Naive thymus-derived CD4-positive, alpha-beta T cell (primary cell): ENCODE measurements around the gene GHDC. TPM values are rescaled to one million over a fixed set of nuclear protein-coding genes. Genes with fewer than 3 reads are reported as not detected.
"Not testable (repeated sequence)": the region's sequence is repeated elsewhere in the genome, so short reads cannot be mapped to it uniquely, and the experiment has no call there.

Source experiments
- ATAC-seq: fragments of 150-1000 bp; cut with Tn5 transposase; 2 replicates; pipeline ENCODE4 v1.10.0; 2021; ENCODE audit warnings: mild to moderate bottlenecking, moderate library complexity
- CTCF ChIA-PET: fragments of 350-600 bp; sonication (Branson Sonifier 250); formaldehyde crosslinking; loops from one replicate; lab custom pipeline; 2021; ENCODE audit warnings: antibody characterized with exemption; lab: Charles Lee
- POLR2A ChIA-PET: fragments of 350-600 bp; sonication (Branson Sonifier 250); formaldehyde crosslinking; loops from one replicate; lab custom pipeline; 2021; ENCODE audit warnings: antibody characterized with exemption, inconsistent platforms; lab: Charles Lee
- DNase-seq, 9 donors: peaks; one replicate each; pipeline versions ENCODE4 v3.0.0 to v3.0.0-alpha.2; 2020 to 2022; ENCODE audit warnings: mixed read lengths in 1 of 9
- H3K27ac ChIP-seq: one replicate; pipeline ENCODE4 v1.7.0; 2013; ENCODE audit warnings: mild to moderate bottlenecking, low read depth, low read length, moderate library complexity
- H3K27me3 ChIP-seq, 2 donors: one replicate each; pipeline ENCODE4 v1.7.0; 2013; ENCODE audit warnings: low read length in 2 of 2, mild to moderate bottlenecking in 2 of 2, moderate library complexity in 2 of 2; ENCODE audit not compliant: control insufficient read depth in 2 of 2, insufficient read depth in 2 of 2
- H3K36me3 ChIP-seq, 3 experiments: 1 replicate in 2 of 3; 2 replicates in 1 of 3; pipeline ENCODE4 v1.7.0; 2013; ENCODE audit warnings: low read length in 3 of 3, mild to moderate bottlenecking in 3 of 3, moderate library complexity in 1 of 3; ENCODE audit not compliant: insufficient read depth in 3 of 3, control insufficient read depth in 2 of 3
- H3K4me1 ChIP-seq, 2 donors: one replicate each; pipeline ENCODE4 v1.7.0; 2013; ENCODE audit warnings: low read length in 2 of 2, mild to moderate bottlenecking in 2 of 2, moderate library complexity in 1 of 2; ENCODE audit not compliant: control insufficient read depth in 2 of 2, insufficient read depth in 2 of 2
- H3K4me3 ChIP-seq: 2 replicates; pipeline ENCODE4 v1.7.0; 2013; ENCODE audit warnings: mild to moderate bottlenecking, low read length
- H3K9me3 ChIP-seq, 3 experiments: 1 replicate in 2 of 3; 2 replicates in 1 of 3; pipeline ENCODE4 v1.7.0; 2013; ENCODE audit warnings: low read length in 3 of 3; ENCODE audit not compliant: control insufficient read depth in 2 of 3
- H3K27ac Mint-ChIP-seq, 9 donors: one replicate each; pipeline ENCODE4 v1.8.0; 2020 to 2022; ENCODE audit warnings: mixed read lengths in 9 of 9, mild to moderate bottlenecking in 8 of 9, moderate library complexity in 5 of 9, inconsistent platforms in 2 of 9
- H3K27me3 Mint-ChIP-seq, 5 donors: one replicate each; pipeline ENCODE4 v1.8.0; 2021 to 2022; ENCODE audit warnings: mixed read lengths in 5 of 5, mild to moderate bottlenecking in 1 of 5
- H3K36me3 Mint-ChIP-seq, 5 donors: one replicate each; pipeline ENCODE4 v1.8.0; 2020 to 2022; ENCODE audit warnings: mixed read lengths in 5 of 5, mild to moderate bottlenecking in 3 of 5, inconsistent platforms in 1 of 5
- H3K4me1 Mint-ChIP-seq, 7 donors: one replicate each; pipeline ENCODE4 v1.8.0; 2020 to 2022; ENCODE audit warnings: mixed read lengths in 7 of 7, mild to moderate bottlenecking in 3 of 7, inconsistent platforms in 1 of 7
- H3K4me3 Mint-ChIP-seq, 10 donors: one replicate each; pipeline ENCODE4 v1.8.0; 2020 to 2022; ENCODE audit warnings: mild to moderate bottlenecking in 10 of 10, mixed read lengths in 10 of 10, moderate library complexity in 6 of 10, inconsistent platforms in 2 of 10
- H3K9me3 Mint-ChIP-seq, 11 donors: one replicate each; pipeline ENCODE4 v1.8.0; 2020 to 2022; ENCODE audit warnings: mixed read lengths in 11 of 11, mild to moderate bottlenecking in 4 of 11, inconsistent platforms in 1 of 11, moderate library complexity in 1 of 11
- intact Hi-C, 2 donors: fragments of 100-400 bp; cut with micrococcal nuclease; formaldehyde crosslinking; loops; one replicate each; pipeline ENCODE4 v1.15.1; 2023
- polyA plus RNA-seq, 2 donors: library from polyadenylated mRNA; unstranded; fragments of 300-500 nt; fragmentation: Illumina TruSeq; gene quantifications; one replicate each; pipeline ENCODE4 v1.2.3, GENCODE V29; 2021
- total RNA-seq, 6 experiments: library from RNA in 5 of 6; stranded (reverse) in 5 of 6; gene quantifications; 1 replicate in 5 of 6; 2 replicates in 1 of 6; pipeline ENCODE4 v1.2.3 and lab custom pipeline; 2021 to 2026

GHDC gene
- total and polyA plus RNA-seq, 7 experiments from 2014 or later, result 15.2 to 29.8 (median 18.0) TPM

DNA sequence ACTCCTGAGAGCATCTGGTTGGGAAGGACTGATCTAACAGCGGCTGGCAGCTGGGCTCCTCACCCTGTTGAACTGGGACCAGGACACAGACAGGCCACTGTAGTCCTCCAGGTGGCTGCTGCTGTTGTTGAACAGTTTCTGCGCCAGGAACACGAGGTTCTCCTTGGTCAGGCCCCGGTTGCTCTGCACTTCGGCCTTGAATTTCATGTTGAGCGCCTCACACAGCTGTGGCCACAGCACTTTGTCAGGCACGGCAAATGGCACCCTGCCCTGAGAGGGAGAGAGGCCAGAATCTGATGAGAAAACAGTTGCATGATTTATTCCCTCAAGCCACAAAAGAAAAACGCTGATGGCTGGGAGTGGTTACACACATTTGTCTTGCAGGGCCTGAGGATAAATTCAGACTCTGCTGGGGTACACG lies 17.6 kb upstream of the GHDC start:
- not testable (repeated sequence) for H3K9me3 ChIP-seq, H3K4me1 Mint-ChIP-seq
- H3K36me3 ChIP-seq, result peaks cover 17 to 88% (median 38%) of the 10 kb centered on the region in 3 experiments

DNA sequence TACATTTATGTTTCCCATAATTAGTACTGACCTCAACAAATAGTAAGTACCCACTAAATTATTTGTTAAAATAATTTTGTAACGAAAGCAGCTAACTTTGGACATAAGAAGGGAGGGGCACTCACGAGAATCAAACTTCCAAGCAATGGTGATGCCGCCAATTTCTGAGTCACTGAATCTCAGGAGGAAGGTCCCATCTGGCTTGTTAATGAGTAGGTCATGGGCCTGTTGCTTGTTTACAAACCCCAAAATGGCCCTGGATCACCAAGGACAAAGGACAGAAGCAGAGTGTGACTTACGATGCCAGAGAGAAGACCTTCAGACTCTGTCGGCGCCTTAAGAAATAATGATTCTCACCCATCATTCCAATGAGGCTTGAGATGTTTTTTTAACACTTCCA lies 15.8 kb upstream of the GHDC start:
- CTCF ChIA-PET, result no interaction called here
- H3K9me3 ChIP-seq, result no peaks in the 10 kb centered on the region
- no peak overlapping the region for H3K4me3 Mint-ChIP-seq
- H3K27ac Mint-ChIP-seq, result peak overlapping the region in 1 of 9 donors; percentile 16
- DNase-seq, result no peak
- H3K4me1 Mint-ChIP-seq, result peaks cover 0 to 9% (median 0%) of the 10 kb centered on the region in 7 donors
- no peak for ATAC-seq
- POLR2A ChIA-PET, result no interaction called here
- H3K36me3 Mint-ChIP-seq, result peaks cover 3 to 50% (median 19%) of the 10 kb centered on the region in 5 donors
- H3K27me3 Mint-ChIP-seq, result no peaks in the 10 kb centered on the region
- no peak overlapping the region for H3K4me3 ChIP-seq
- intact Hi-C loops, result no loop called here
- H3K27ac ChIP-seq, result no peak overlapping the region
- no peaks in the 10 kb centered on the region for H3K4me1 ChIP-seq
- H3K27me3 ChIP-seq, result no peaks in the 10 kb centered on the region
- no peaks in the 10 kb centered on the region for H3K9me3 Mint-ChIP-seq
- H3K36me3 ChIP-seq, result peaks cover 12 to 88% (median 36%) of the 10 kb centered on the region in 3 experiments

More for the DNA sequence above, 17.6 kb upstream of the GHDC start:
- ATAC-seq, intact Hi-C loops, DNase-seq, H3K9me3 Mint-ChIP-seq, H3K4me3 ChIP-seq, H3K27ac ChIP-seq, H3K27me3 ChIP-seq, H3K27me3 Mint-ChIP-seq, H3K4me1 ChIP-seq, H3K4me3 Mint-ChIP-seq: not testable (repeated sequence)
- ChIA-PET POLR2A (interaction anchor here (1.3 kb wide), 1 partner anchor 36 kb away, joined by 3 read pairs; no protein-coding TSS in a partner anchor), CTCF (interaction anchor here (0.6 to 1.8 kb wide), 3 partner anchors 10 to 139 kb away, joined by 4 to 7 read pairs (median 4); no protein-coding TSS in a partner anchor)
- Mint-ChIP-seq H3K27ac (peak overlapping the region in 2 of 9 donors; percentile 23 to 49), H3K36me3 (peaks cover 5 to 52% (median 28%) of the 10 kb centered on the region in 5 donors)

- H3K4me3 Mint-ChIP-seq, H3K4me1 Mint-ChIP-seq, H3K27me3 Mint-ChIP-seq, H3K4me3 ChIP-seq, H3K27me3 ChIP-seq, CTCF ChIA-PET, H3K9me3 ChIP-seq, H3K27ac ChIP-seq, DNase-seq, H3K9me3 Mint-ChIP-seq, H3K4me1 ChIP-seq, POLR2A ChIA-PET, intact Hi-C loops: not testable (repeated sequence)
- H3K36me3 ChIP-seq, result peaks cover 14 to 94% (median 28%) of the 10 kb centered on the region in 3 experiments
- H3K27ac Mint-ChIP-seq, result peak overlapping the region in 5 of 9 donors; percentile 8 to 68 (median 39)
- H3K36me3 Mint-ChIP-seq, result peaks cover 4 to 55% (median 11%) of the 10 kb centered on the region in 5 donors
- ATAC-seq, result peak; percentile 63
Observed at GRCh38 chr17:42206153-42206612, 11.9 kb upstream of the GHDC start.

GRCh38 chr17:42203354-42203753 lies 9.1 kb upstream of the GHDC start:
- Histone ChIP-seq H3K27ac (no peak overlapping the region), H3K4me1 (no peaks in the 10 kb centered on the region), H3K36me3 (peaks cover 10 to 87% (median 17%) of the 10 kb centered on the region in 3 experiments), H3K4me3 (no peak overlapping the region), H3K27me3 (no peaks in the 10 kb centered on the region), H3K9me3 (no peaks in the 10 kb centered on the region)
- POLR2A ChIA-PET, result interaction anchor here (0.7 kb wide), 1 partner anchor 9 kb away, joined by 4 read pairs; the partner anchor contains the start of gene GHDC
- CTCF ChIA-PET, result no interaction called here
- intact Hi-C loops, result no loop called here
- DNase-seq (no peak), ATAC-seq (no peak)
- no peaks in the 10 kb centered on the region for H3K27me3 Mint-ChIP-seq
- H3K27ac Mint-ChIP-seq, result peak overlapping the region in 3 of 9 donors; percentile 5 to 69 (median 63)
- H3K36me3 Mint-ChIP-seq, result peaks cover 5 to 46% (median 11%) of the 10 kb centered on the region in 5 donors
- H3K4me3 Mint-ChIP-seq, result no peak overlapping the region
- H3K9me3 Mint-ChIP-seq, result no peaks in the 10 kb centered on the region
- peaks cover 0 to 11% (median 0%) of the 10 kb centered on the region in 7 donors for H3K4me1 Mint-ChIP-seq

GRCh38 chr17:42202696-42203095 lies 8.4 kb upstream of the GHDC start:
- Histone ChIP-seq H3K36me3 (peaks cover 10 to 81% (median 17%) of the 10 kb centered on the region in 3 experiments), H3K9me3 (no peaks in the 10 kb centered on the region), H3K27ac (no peak overlapping the region), H3K27me3 (no peaks in the 10 kb centered on the region), H3K4me3 (no peak overlapping the region), H3K4me1 (no peaks in the 10 kb centered on the region)
- peaks cover 5 to 45% (median 11%) of the 10 kb centered on the region in 5 donors for H3K36me3 Mint-ChIP-seq
- ChIA-PET CTCF (no interaction called here), POLR2A (no interaction called here)
- intact Hi-C loops, result no loop called here
- H3K9me3 Mint-ChIP-seq, result no peaks in the 10 kb centered on the region
- DNase-seq, result no peak
- H3K4me3 Mint-ChIP-seq, result no peak overlapping the region
- no peaks in the 10 kb centered on the region for H3K27me3 Mint-ChIP-seq
- ATAC-seq, result no peak
- peaks cover 0 to 11% (median 0%) of the 10 kb centered on the region in 7 donors for H3K4me1 Mint-ChIP-seq
- peak overlapping the region in 6 of 9 donors; percentile 5 to 81 (median 70) for H3K27ac Mint-ChIP-seq

- Histone ChIP-seq H3K4me3 (no peak overlapping the region), H3K36me3 (peaks cover 10 to 76% (median 17%) of the 10 kb centered on the region in 3 experiments), H3K27me3 (no peaks in the 10 kb centered on the region), H3K9me3 (no peaks in the 10 kb centered on the region), H3K27ac (no peak overlapping the region), H3K4me1 (no peaks in the 10 kb centered on the region)
- H3K4me3 Mint-ChIP-seq, result no peak overlapping the region
- intact Hi-C loops, result no loop called here
- POLR2A ChIA-PET, result no interaction called here
- peaks cover 0 to 11% (median 0%) of the 10 kb centered on the region in 7 donors for H3K4me1 Mint-ChIP-seq
- ATAC-seq (no peak), DNase-seq (no peak)
- H3K27ac Mint-ChIP-seq, result peak overlapping the region in 3 of 9 donors; percentile 9 to 72 (median 47)
- no peaks in the 10 kb centered on the region for H3K9me3 Mint-ChIP-seq
- no peaks in the 10 kb centered on the region for H3K27me3 Mint-ChIP-seq
- H3K36me3 Mint-ChIP-seq, result peaks cover 5 to 41% (median 11%) of the 10 kb centered on the region in 5 donors
- CTCF ChIA-PET, result no interaction called here
Observed at GRCh38 chr17:42202159-42202558, 7.9 kb upstream of the GHDC start.

DNA sequence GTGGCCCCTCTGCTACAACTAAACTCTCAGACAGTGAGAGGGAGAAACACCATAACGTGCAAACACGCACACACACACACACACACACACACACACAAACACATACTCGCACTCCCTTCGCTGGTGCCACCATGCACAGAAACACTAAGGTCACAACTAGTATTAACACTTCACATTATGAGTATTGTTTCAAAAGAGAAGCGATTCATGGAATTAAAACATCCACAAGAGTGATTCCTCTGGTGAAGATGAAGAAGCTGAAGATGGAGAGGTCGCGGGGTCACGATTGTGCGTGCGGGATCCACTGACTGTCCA lies 7.1 kb upstream of the GHDC start:
- ATAC-seq (no peak), DNase-seq (no peak)
- H3K4me3 ChIP-seq, result no peak overlapping the region
- no peaks in the 10 kb centered on the region for H3K4me1 ChIP-seq
- peaks cover 5 to 40% (median 11%) of the 10 kb centered on the region in 5 donors for H3K36me3 Mint-ChIP-seq
- ChIA-PET CTCF (no interaction called here), POLR2A (no interaction called here)
- peaks cover 10 to 69% (median 12%) of the 10 kb centered on the region in 3 experiments for H3K36me3 ChIP-seq
- H3K27me3 Mint-ChIP-seq, result no peaks in the 10 kb centered on the region
- no peaks in the 10 kb centered on the region for H3K9me3 Mint-ChIP-seq
- peak overlapping the region in 4 of 9 donors; percentile 2 to 72 (median 17) for H3K27ac Mint-ChIP-seq
- H3K4me1 Mint-ChIP-seq, result peaks cover 0 to 11% (median 3%) of the 10 kb centered on the region in 7 donors
- no peak overlapping the region for H3K4me3 Mint-ChIP-seq
- no peaks in the 10 kb centered on the region for H3K27me3 ChIP-seq
- no peaks in the 10 kb centered on the region for H3K9me3 ChIP-seq
- H3K27ac ChIP-seq, result no peak overlapping the region
- intact Hi-C loops, result no loop called here
